SH-SY5Y (cell line): ENCODE measurements around the gene MSMP.

ENCODE experiments used
- GATA2 ChIP-seq: IDR thresholded peaks from 2 replicates; pipeline ENCODE4 v1.6.1; 2011; ENCODE audit warnings: mild to moderate bottlenecking, low read depth, low read length
- GATA3 ChIP-seq: IDR thresholded peaks from 2 replicates; pipeline ENCODE4 v1.6.1; 2011; ENCODE audit warnings: low read depth, mild to moderate bottlenecking, low read length, moderate library complexity

MSMP gene

GRCh38 chr9:35723908-35724307 is 30.2 kb downstream of the MSMP start:
- TF ChIP-seq GATA2 (no peak), GATA3 (no peak)

- no peak for TF ChIP-seq GATA3
- TF ChIP-seq GATA2 = no peak
Measured at GRCh38 chr9:35723426-35723825, 30.6 kb downstream of the MSMP start.

GRCh38 chr9:35719546-35719945 is 34.5 kb downstream of the MSMP start:
- TF ChIP-seq GATA2 (no peak), GATA3 (no peak)

- TF ChIP-seq GATA2 (no peak), GATA3 (no peak)
Measured at GRCh38 chr9:35718721-35719511, 35.2 kb downstream of the MSMP start.

- no peak for TF ChIP-seq GATA3
- TF ChIP-seq GATA2 = no peak
Measured at GRCh38 chr9:35717132-35717870, 36.8 kb downstream of the MSMP start.

GRCh38 chr9:35716230-35716629 is 37.8 kb downstream of the MSMP start:
- TF ChIP-seq GATA2 = no peak
- TF ChIP-seq GATA3 = no peak

GRCh38 chr9:35714579-35715252 is 39.4 kb downstream of the MSMP start:
- TF ChIP-seq GATA3 (no peak), GATA2 (no peak)

- TF ChIP-seq GATA2 (no peak), GATA3 (no peak)
Measured at GRCh38 chr9:35714123-35714522, 40.0 kb downstream of the MSMP start.

GRCh38 chr9:35713578-35713977 is 40.5 kb downstream of the MSMP start:
- TF ChIP-seq GATA2 (no peak), GATA3 (no peak)

GRCh38 chr9:35712762-35713400 is 41.2 kb downstream of the MSMP start:
- TF ChIP-seq GATA2 (no peak), GATA3 (no peak)

- TF ChIP-seq GATA3 = no peak
Measured at GRCh38 chr9:35711501-35712428, 42.3 kb downstream of the MSMP start.

GRCh38 chr9:35710818-35711500 is 43.1 kb downstream of the MSMP start:
- TF ChIP-seq GATA3 (no peak), GATA2 (no peak)

- no peak for TF ChIP-seq GATA3
- no peak for TF ChIP-seq GATA2
Measured at GRCh38 chr9:35708146-35708545, 45.9 kb downstream of the MSMP start.
